22Rv1 (cell line): ENCODE results near the gene PDE2A.

Source experiments
- CTCF ChIP-seq: fragments of 450-650 bp; IDR thresholded peaks from 2 replicates; pipeline ENCODE4 v1.5.1; 2017; ENCODE audit warnings: mild to moderate bottlenecking
- ZFX ChIP-seq: fragments of 450-650 bp; IDR thresholded peaks from 2 replicates; pipeline ENCODE4 v1.6.1; 2017; ENCODE audit warnings: antibody characterized with exemption, borderline replicate concordance

DNA sequence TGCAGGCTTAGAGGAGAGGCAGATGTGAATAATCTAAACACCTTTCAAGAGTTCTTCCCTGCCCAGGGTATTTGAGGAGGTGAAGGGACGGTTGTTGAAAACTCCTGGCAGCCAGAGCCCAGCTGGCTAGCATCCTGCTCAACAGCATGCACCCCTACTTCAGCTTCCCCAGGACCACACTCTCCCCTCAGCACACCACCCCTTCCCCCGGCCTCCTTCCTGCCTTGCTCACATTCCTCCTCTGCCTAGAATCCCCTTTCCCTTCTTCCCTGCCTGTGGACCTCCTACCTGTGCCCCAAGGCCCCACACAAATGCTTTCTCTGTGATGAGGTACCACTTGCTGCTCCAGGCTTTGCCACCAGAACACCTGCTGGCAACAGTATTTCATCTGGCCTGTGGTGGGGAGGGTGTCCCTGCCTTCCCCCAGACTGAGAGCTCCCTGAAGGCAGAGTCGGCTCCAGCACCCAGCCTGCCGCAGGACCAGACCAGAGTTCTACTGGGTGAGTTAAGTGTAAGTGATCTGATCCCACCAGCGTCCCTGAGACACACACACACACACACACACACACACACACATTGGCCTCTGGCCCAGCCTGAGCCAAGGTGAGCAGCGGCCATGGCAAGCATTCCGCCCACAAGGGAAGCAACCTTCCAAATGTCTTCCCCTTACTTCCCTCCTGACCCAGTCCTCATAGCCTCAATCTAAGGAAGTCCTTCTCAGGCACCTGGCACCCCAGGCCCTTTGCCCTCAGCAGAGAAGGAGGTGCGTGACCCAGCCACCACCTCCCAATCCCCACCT, 79.5 kb downstream of the PDE2A start:
- no peak for TF ChIP-seq CTCF
- no peak for TF ChIP-seq ZFX
